ENCODE data around the gene MYRF. TPM values are rescaled to one million over a fixed set of nuclear protein-coding genes. Genes with fewer than 3 reads are reported as not detected.

MYRF gene
- total RNA-seq, 3 donors from 2014 or later (not counting 1 experiment from before 2014, with no cell fraction given): 4.9 to 15.3 (median 7.3) TPM

GRCh38 chr11:61752925-61753521, 587 bp downstream of the MYRF start:
- Mint-ChIP-seq H3K36me3 (no peaks in the 10 kb centered on the region), H3K4me3 (peak overlapping the region; percentile 85), H3K9me3 (no peaks in the 10 kb centered on the region), H3K27me3 (ENCODE audit: low read depth in 2 of 2) (peaks cover 8 to 25% of the 10 kb centered on the region in 2 donors), H3K4me1 (peaks cover 9 to 27% of the 10 kb centered on the region in 2 donors), H3K27ac (peak overlapping the region; percentile 64 to 78)
- Histone ChIP-seq H3K9me3 (ENCODE audit: control insufficient read depth, insufficient read depth, low read length) (no peaks in the 10 kb centered on the region), H3K27ac (ENCODE audit: low read length) (no peak overlapping the region), H3K36me3 (ENCODE audit: control insufficient read depth, insufficient read depth, low read length) (no peaks in the 10 kb centered on the region), H3K27me3 (ENCODE audit: control insufficient read depth, insufficient read depth, low read length) (peaks cover 13% of the 10 kb centered on the region), H3K4me1 (ENCODE audit: control insufficient read depth, insufficient read depth, low read length) (peaks cover 25% of the 10 kb centered on the region), H3K4me3 (ENCODE audit: low read length) (peak overlapping the region; percentile 23)
- ATAC-seq (no peak), DNase-seq (no peak)
- TF ChIP-seq CTCF (IDR thresholded peaks at IDR 0.05): no peak
- intact Hi-C loops (cut with micrococcal nuclease): no loop called here
- 48% methylated on average over 17 of the region's 17 CpGs for WGBS (ENCODE audit: insufficient coverage)

GRCh38 chr11:61753672-61754071, 1.2 kb downstream of the MYRF start:
- H3K9me3 Mint-ChIP-seq: no peaks in the 10 kb centered on the region
- no peak overlapping the region for H3K27ac ChIP-seq (ENCODE audit: low read length)
- DNase-seq (no peak), ATAC-seq (no peak)
- 97% methylated on average over 3 of the region's 5 CpGs for WGBS (ENCODE audit: insufficient coverage)
- peak overlapping the region; percentile 85 for H3K4me3 Mint-ChIP-seq
- H3K4me3 ChIP-seq (ENCODE audit: low read length): no peak overlapping the region
- TF ChIP-seq CTCF (IDR thresholded peaks at IDR 0.05): no peak
- no peaks in the 10 kb centered on the region for H3K36me3 Mint-ChIP-seq
- H3K27ac Mint-ChIP-seq: peak overlapping the region in 1 of 2 donors; percentile 78
- peaks cover 13% of the 10 kb centered on the region for H3K27me3 ChIP-seq (ENCODE audit: control insufficient read depth, insufficient read depth, low read length)
- H3K9me3 ChIP-seq (ENCODE audit: control insufficient read depth, insufficient read depth, low read length): no peaks in the 10 kb centered on the region
- H3K36me3 ChIP-seq (ENCODE audit: control insufficient read depth, insufficient read depth, low read length): no peaks in the 10 kb centered on the region
- peaks cover 25% of the 10 kb centered on the region for H3K4me1 ChIP-seq (ENCODE audit: control insufficient read depth, insufficient read depth, low read length)
- H3K27me3 Mint-ChIP-seq (ENCODE audit: low read depth in 2 of 2): peaks cover 8 to 25% of the 10 kb centered on the region in 2 donors
- peaks cover 9 to 27% of the 10 kb centered on the region in 2 donors for H3K4me1 Mint-ChIP-seq
- intact Hi-C loops (cut with micrococcal nuclease): no loop called here

GRCh38 chr11:61754534-61755482, 2.4 kb downstream of the MYRF start:
- Histone ChIP-seq H3K27me3 (ENCODE audit: control insufficient read depth, insufficient read depth, low read length) (peaks cover 13% of the 10 kb centered on the region), H3K4me3 (ENCODE audit: low read length) (no peak overlapping the region), H3K9me3 (ENCODE audit: control insufficient read depth, insufficient read depth, low read length) (no peaks in the 10 kb centered on the region), H3K4me1 (ENCODE audit: control insufficient read depth, insufficient read depth, low read length) (peaks cover 25% of the 10 kb centered on the region), H3K36me3 (ENCODE audit: control insufficient read depth, insufficient read depth, low read length) (no peaks in the 10 kb centered on the region), H3K27ac (ENCODE audit: low read length) (no peak overlapping the region)
- DNase-seq (no peak), ATAC-seq (no peak)
- H3K36me3 Mint-ChIP-seq: no peaks in the 10 kb centered on the region
- peak overlapping the region; percentile 38 to 78 for H3K27ac Mint-ChIP-seq
- H3K9me3 Mint-ChIP-seq: no peaks in the 10 kb centered on the region
- peaks cover 9 to 27% of the 10 kb centered on the region in 2 donors for H3K4me1 Mint-ChIP-seq
- intact Hi-C loops (cut with micrococcal nuclease): no loop called here
- WGBS (ENCODE audit: insufficient coverage): 90% methylated on average over 31 of the region's 31 CpGs
- peaks cover 8 to 18% of the 10 kb centered on the region in 2 donors for H3K27me3 Mint-ChIP-seq (ENCODE audit: low read depth in 2 of 2)
- no peak for TF ChIP-seq CTCF (IDR thresholded peaks at IDR 0.05)
- H3K4me3 Mint-ChIP-seq: no peak overlapping the region
